DMS79 (cell line): ENCODE results near the gene PTBP2.
"Not testable (repeated sequence)": the region's sequence is repeated elsewhere in the genome, so short reads cannot be mapped to it uniquely, and the experiment has no call there.

ENCODE experiments used
- DNase-seq: peaks from one replicate; lab custom pipeline; 2025; lab: John Stamatoyannopoulos, UW

Gene PTBP2

GRCh38 chr1:96730574-96731298 is 9.2 kb downstream of the PTBP2 start:
- DNase-seq: no peak

GRCh38 chr1:96741335-96741734 is 19.8 kb downstream of the PTBP2 start:
- DNase-seq: no peak

- DNase-seq: no peak
These were observed 25.1 kb downstream of the PTBP2 start for GRCh38 chr1:96746440-96747420.

DNA sequence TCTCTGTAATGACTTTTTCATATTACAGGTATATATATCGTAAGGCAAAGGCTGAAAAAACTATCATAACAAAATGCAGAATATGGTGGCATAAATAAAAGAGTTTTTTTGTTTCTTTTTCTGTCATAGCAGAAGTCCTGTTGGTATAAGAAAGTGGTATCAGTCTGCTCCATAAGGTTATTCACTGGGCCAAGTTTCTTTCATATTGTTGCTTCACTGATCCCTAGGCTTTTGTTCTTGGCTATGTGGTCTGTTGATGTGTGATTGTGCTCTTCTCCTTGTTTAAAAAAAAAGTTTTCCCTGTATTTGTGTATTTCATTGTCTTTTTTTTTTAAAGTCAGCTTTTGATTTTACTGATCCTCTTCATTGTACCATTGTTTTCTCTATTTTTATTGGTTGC is 26.0 kb downstream of the PTBP2 start:
- DNase-seq: no peak

DNA sequence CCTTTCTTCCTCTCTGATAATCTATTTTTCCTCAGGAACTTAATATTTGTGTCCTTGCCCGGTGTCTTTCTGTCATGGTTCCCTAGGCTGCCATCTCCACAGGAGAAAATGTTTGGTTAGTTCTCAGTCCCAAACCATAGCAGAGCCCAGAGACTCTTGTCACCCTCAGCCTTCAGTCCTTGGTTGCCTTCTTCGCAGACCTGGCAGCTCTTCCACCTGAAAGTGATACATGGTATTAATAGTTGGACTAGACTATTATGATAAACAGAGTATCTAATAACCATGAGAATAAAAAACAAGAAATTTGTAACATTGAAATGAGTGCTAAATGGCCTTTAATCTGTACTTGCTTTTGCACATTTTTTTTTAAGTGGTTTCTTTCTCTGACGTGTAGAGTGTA is 26.5 kb downstream of the PTBP2 start:
- DNase-seq: no peak

DNA sequence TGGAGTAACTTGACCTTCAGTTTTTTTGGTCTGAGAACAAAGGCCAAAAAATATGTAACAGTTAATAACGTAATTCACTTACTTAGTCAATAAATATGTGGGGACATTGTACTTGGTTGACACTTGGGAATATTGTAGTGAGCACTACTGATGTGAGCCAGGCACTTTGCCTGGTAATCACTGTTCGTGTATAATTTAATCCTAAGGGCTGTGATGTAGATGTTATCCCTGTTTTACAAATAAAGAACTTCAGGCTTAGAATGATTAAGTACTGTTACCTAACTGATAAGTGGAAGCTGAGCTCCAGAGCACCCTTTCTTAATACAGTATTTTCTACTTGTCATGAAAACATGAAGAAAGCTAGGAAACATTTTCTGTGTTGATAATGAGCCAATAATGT is 28.0 kb downstream of the PTBP2 start:
- no peak for DNase-seq

- no peak for DNase-seq
These were observed 30.8 kb downstream of the PTBP2 start for GRCh38 chr1:96752394-96752793.

DNA sequence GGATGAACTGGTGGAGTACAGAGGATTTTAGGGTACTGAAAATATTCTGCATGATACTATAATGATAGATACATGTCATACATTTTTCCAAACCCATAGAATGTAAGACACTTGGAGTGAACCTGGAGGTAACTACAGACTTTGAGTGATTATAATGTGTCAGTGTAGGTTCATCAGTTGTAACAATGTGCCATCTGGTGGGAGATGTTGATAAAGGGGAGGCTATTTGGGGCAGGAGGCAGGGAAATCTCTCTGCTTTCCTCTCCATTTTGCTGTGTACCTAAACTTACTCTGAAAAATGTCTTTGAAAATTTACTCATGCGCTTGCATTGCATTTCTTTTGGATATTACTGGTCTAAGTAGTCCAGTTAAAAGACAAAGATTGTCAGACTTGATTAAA is 35.2 kb downstream of the PTBP2 start:
- no peak for DNase-seq

DNA sequence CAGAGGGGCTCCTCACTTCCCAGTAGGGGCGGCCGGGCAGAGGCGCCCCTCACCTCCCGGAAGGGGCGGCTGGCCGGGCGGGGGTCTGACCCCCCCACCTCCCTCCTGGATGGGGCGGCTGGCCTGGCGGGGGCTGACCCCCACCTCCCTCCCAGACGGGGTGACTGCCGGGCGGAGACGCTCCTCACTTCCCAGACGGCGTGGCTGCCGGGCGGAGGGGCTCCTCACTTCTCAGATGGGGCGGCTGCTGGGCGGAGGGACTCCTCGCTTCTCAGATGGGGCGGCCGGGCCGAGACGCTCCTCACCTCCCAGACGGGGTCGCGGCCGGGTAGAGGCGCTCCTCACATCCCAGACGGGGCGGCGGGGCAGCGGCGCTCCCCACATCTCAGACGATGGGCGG is 41.0 kb downstream of the PTBP2 start:
- not testable (repeated sequence) for DNase-seq

GRCh38 chr1:96763514-96763913 is 41.9 kb downstream of the PTBP2 start:
- no peak for DNase-seq

GRCh38 chr1:96764469-96764868 is 42.9 kb downstream of the PTBP2 start:
- DNase-seq: no peak

GRCh38 chr1:96771847-96772246 is 50.3 kb downstream of the PTBP2 start:
- DNase-seq: no peak

DNA sequence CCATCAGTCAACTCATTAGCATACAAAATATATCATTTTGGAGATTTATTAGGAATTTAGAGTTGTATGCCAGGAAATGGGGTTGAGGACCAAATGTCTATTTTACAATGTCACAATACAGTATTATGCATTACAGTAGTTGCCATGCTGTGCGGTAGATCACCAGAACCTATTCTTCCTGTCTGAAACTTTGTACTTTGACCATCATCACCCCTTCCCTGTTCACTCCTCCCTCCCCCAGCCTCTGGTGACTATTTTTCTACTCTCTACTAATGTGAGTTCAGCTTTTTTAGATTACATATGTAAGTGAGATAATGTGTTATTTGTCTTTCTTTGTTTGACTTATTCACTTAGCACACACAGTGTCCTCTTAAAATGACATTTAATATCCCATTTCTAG is 50.8 kb downstream of the PTBP2 start:
- DNase-seq: no peak

- DNase-seq: no peak
These were observed 51.4 kb downstream of the PTBP2 start for GRCh38 chr1:96772972-96773371.

DNA sequence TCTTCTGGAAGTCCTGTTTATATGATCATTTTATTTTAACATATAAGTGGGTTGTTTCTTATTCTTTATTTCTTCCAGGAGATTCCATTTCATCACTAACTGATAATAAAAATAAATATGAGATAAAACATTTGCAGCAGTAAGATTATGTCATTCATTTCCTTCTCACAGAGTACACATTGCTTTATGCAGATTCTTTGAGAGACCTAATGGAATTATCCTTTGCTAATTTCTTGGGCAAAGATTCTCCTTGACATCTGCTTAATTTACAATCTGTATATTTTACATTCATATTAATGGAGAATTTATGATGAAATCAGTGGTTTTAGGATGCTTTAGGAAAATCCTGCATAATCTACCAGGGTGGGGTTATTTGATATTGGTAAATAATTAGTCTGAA is 60.6 kb downstream of the PTBP2 start:
- DNase-seq: no peak

DNA sequence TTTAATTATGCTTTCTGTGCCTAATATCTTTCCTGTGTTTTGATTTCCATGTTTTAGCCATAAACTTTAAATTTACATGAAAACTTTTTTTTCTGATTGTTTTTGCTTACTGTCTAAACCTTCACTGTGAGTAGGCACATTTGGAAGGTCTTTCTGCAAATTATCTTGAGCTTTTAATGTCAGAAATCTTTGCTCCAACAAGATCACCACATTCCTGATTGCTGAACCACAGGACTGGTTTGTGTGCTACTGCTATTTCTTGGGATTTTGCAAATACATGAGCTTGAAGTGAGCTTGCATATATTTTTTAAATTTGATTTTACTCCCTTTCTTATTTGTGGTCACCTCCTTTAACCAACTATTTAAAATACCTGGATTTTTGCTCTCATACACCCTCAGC is 61.3 kb downstream of the PTBP2 start:
- no peak for DNase-seq

DNA sequence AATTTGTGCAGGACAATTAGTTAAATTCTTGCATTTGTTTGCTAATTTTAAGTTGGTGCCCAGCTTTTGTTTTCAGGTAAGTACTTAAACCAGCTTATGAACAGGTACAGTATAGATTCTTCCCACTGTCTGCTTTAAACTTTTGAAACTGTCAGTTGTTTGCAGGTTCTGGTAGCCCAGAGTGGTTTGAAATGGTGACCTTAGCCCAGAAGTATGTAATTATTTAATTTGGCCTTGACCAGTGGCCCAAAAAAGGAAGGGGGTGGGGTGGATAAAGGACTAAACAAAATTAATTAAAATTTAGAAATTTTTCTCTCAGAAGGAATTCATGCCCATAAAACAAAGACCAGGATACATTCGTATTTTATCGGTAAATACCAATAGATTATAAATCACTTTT is 69.0 kb downstream of the PTBP2 start:
- no peak for DNase-seq

DNA sequence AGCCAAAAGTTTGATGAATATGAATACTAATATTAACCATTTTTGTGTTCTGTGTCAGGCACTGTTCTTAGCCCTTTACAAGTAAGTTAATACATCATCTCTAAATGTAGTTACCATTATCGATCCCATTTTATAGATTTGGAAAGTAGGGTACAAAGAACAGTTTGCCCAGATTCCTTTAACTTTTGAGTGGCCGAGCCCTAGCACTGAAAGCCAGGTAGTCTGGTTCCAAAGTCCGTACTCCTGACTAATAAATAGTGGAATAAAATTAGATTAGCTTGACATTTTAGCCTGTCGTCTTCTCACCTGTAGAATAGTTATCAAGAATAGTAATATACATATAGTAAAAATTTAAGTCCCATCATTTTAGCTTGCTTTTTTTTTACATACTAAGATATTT is 70.6 kb downstream of the PTBP2 start:
- no peak for DNase-seq

- not testable (repeated sequence) for DNase-seq
These were observed 80.1 kb downstream of the PTBP2 start for GRCh38 chr1:96801696-96802095.

GRCh38 chr1:96804648-96805047 is 83.1 kb downstream of the PTBP2 start:
- DNase-seq: no peak

DNA sequence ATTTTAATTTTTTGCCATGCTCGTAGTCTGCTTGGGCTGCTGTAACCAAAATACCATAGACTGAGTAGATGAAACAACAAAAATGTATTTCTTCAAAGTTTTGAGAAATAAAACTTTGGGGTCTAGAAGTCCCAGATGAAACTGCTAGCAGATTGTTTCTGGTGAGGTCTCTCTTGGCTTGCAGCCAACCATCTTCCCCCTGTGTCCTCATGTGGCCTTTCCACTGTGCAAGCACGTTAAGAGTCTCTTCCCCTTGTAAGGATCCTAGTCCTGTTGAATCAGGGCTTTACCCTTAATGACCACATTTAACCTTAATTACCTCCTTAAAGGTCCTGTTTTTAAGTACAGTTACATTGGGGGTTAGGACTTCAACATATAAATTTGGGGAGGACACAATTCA is 86.6 kb downstream of the PTBP2 start:
- DNase-seq: peak; percentile 2

GRCh38 chr1:96815914-96816313 is 94.3 kb downstream of the PTBP2 start:
- no peak for DNase-seq

- DNase-seq: no peak
These were observed 98.5 kb downstream of the PTBP2 start for GRCh38 chr1:96820107-96820506.
